NCI-H2196 (cell line): ENCODE data around the gene HMGN4.
"Not testable (repeated sequence)": the region's sequence is repeated elsewhere in the genome, so short reads cannot be mapped to it uniquely, and the experiment has no call there.

Experiments used
- DNase-seq: peaks from one replicate; lab custom pipeline; 2025; ENCODE audit not compliant: unreplicated experiment; lab: John Stamatoyannopoulos, UW

HMGN4 gene

GRCh38 chr6:26537846-26538571 is at the start of gene HMGN4:
HMGN4 (plus strand) TSS chr6:26538366; CDS start chr6:26545207, 6,841 bp downstream.
- DNase-seq: peak; percentile 87

DNA sequence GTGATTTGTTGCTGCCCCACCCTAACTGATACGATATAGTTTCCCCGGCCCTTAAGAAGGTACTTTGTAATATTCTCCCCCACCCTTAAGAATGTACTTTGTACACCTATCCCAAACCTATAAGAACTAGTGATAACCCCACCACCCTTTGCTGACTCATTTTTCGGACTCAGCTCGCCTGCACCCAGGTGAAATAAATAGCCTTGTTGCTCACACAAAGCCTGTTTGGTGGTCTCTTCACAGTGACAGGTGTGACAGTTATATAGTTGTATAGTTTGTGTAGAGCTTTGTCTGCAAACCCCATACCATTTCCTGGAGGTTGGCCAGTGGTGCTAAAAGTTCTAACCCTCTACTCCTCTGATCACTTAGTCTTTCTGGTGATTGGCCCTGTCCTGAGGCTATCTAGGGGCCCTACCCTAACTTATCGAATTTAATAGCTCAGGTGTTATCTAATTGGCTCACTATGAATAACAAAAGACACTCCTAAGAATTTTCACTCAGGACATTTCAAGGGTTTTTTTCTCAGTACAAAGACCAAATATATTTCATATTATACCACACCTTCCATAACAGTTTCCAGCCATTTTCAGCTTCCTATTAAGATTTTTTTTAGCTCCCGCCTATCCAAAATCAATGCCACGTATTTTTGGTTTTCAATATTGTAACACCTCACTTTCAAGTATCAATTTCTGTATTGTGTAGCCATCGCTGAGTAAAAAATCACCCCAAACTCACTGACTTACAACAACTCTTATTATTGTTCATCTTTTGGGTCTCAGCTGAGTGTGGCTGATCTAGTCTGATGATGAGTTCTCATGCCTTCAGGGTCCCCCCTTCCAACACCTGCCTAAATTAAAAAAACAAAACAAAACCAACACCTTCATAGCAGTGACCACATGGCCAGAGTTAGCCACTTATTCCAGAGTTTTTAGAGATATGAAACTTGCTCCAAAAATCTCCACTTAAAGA is 47.9 kb upstream of the HMGN4 start:
- DNase-seq: no peak

GRCh38 chr6:26491604-26492003 is 46.6 kb upstream of the HMGN4 start:
- no peak for DNase-seq

- DNase-seq: no peak
Measured at GRCh38 chr6:26493258-26493657, 44.9 kb upstream of the HMGN4 start.

DNA sequence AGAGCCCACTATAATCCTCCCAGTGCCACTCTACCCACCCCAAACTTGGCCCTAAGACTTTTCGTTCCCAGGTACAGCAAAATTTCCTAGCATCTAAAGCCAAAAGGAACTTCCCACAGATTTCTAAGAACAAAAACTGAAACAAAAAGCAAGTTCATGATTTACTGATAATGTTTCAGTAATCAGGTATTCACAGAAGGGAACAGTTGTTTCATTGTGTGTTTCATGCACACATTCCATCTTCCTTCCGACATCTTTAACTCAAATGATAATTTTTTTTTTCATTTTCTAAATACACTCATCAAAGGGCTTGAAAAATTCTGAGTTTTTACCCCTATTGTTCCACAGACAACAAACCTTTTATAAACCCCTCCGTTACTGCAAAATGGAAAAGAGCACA is 44.0 kb upstream of the HMGN4 start:
- DNase-seq: no peak

DNA sequence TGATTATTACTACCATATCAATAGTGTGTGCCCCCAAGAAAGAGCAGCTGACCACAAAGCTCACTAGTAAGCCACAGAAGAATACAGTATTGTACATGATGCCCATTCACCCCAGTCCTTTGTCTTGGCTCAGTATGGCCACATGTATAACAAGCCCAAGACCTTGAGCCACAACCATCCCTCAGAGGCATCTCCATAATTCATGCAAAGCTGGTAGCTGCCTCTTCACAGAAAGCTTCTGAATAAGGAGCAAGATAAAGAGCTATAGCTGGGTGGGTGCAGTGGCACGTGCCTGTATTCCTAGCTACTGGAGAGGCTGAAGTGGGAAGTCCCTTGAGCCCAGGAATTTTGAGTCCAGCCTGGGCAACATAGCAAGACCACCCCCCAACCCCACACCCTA is 42.9 kb upstream of the HMGN4 start:
- DNase-seq: no peak

DNA sequence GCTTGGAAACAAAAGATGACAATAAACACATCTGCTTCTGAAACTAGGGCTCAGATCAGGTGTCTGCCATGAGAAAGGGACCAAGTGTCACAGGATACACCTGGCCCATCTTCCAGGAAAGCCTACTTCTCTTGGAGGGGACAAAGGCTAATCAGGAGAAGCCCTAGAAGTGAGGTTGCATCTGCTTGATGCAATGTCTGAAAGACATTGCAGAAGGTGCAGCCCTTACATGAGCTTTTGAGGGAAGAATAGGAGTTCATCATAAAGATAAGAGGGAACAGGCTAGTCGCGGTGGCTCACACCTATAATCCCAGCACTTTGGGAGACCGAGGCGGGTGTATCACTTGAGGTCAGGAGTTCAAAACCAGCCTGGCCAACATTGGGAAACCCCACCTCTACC is 40.6 kb upstream of the HMGN4 start:
- no peak for DNase-seq

DNA sequence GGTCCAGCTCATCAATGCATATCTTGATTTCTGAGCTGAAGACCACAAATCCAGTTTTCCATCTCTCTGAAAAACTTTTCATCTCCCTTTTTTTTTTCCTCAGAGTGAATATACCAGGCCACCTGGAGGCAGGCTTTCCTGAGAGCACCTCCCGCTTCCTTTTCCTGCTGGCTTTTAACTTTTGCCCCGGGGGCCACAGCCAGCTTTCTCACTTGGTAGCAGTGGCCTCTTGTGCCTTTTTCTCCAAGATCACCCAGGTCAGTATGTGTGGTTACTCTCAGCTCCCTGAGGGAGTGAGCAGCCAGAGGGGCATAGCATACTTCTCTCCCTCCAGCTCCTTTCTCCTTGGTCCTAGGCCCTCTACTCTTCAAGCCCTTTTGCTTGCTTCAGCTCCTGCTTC is 38.1 kb upstream of the HMGN4 start, which contains the start of gene BTN1A1:
BTN1A1 (plus strand) TSS at position 202 of the 400 bp plus-strand sequence. CDS start 984 bp downstream, outside the sequence.
- no peak for DNase-seq

- no peak for DNase-seq
Measured at GRCh38 chr6:26501482-26501986, 36.6 kb upstream of the HMGN4 start.

DNA sequence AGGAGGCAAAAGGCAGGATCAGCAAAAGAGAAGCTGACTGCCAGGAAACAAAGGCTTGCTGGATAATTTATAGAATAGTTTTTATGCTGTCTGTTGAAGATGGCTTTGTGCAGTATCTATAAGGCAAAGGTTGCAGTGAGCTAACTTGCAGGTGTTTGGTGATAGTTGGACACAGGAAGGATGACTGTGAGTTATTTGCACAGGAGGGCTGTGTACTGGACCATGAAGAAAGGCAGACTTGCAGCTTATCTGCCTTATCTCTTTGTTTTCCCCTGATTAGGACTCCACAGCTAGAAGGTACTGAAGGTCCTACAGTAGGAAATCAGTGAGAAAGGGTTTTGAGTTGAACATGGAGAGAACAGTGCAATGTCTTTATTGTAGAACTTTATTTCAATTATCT is 36.0 kb upstream of the HMGN4 start:
- no peak for DNase-seq

DNA sequence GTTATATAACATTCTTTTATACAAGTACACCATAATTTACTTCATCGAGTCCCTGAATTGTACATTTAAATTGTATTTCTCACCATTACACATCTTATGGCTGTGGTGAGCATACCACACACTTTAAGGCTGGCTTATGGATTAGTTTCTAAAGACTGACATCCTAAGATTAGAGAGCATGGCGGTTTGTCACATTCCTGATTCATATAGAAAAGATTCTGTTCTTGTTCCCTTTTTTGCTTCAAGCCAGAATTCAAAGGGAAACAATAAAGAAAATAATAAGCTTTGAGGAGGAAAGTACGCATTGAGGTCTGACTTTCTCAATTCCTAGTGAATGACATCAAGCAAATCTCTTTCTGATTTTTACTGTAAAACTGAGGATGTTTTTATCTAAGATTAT is 35.5 kb upstream of the HMGN4 start:
- DNase-seq: no peak

GRCh38 chr6:26507658-26508057 is 30.5 kb upstream of the HMGN4 start:
- DNase-seq: no peak

DNA sequence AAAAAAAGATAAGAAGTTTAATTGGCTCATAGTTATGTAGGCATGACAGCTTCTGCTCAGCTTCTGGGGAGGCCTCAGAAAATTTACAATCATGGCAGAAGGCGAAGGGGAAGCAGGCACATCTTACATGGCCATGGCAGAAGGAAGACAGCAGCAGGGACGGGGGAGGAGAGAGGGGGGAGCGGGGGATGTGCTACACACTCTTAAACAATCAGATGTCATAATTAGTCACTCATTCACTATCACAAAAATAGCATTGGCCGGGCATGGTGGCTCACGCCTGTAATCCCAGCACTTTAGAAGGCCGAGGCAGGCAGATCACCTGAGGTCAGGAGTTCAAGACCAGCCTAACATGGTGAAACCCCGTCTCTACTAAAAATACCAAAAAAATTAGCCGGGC is 27.1 kb upstream of the HMGN4 start:
- DNase-seq: not testable (repeated sequence)

GRCh38 chr6:26514984-26515383 is 23.2 kb upstream of the HMGN4 start:
- no peak for DNase-seq

- no peak for DNase-seq
Measured at GRCh38 chr6:26516481-26517427, 21.4 kb upstream of the HMGN4 start.

GRCh38 chr6:26519359-26519758 is 18.8 kb upstream of the HMGN4 start:
- no peak for DNase-seq

- peak; percentile 60 for DNase-seq
Measured at GRCh38 chr6:26520237-26520849, 17.8 kb upstream of the HMGN4 start.

GRCh38 chr6:26520850-26521599 is 17.1 kb upstream of the HMGN4 start:
- DNase-seq: peak; percentile 84

GRCh38 chr6:26521600-26522391 is 16.4 kb upstream of the HMGN4 start:
- DNase-seq: no peak
